HepG2 (cell line): ENCODE measurements around the gene PRSS8. TPM values are rescaled to one million over a fixed set of nuclear protein-coding genes. Genes with fewer than 3 reads are reported as not detected.
A peak's percentile ranks its signal among the peaks of the same experiment; 100 is the strongest.

Experiments
- ELF3 ChIP-seq: IDR thresholded peaks from 2 replicates; pipeline ENCODE4 v1.6.1; 2016; ENCODE audit warnings: missing genetic modification reagents, missing compliant biosample characterization
- GTF2F1 ChIP-seq: fragments of 150-350 bp; IDR thresholded peaks from 2 replicates; pipeline ENCODE4 v1.6.1; 2014; ENCODE audit warnings: low read length
- KLF16 ChIP-seq, 2 experiments: sonication (generic) in 1 of 2; formaldehyde crosslinking in 1 of 2; IDR thresholded peaks; 2 replicates each; pipeline versions ENCODE4 v1.6.1 to v1.8.0; 2016 to 2023; ENCODE audit warnings: missing genetic modification reagents in 2 of 2, missing compliant biosample characterization in 1 of 2
- MYC ChIP-seq: sonication (generic); formaldehyde crosslinking; IDR thresholded peaks from 2 replicates; pipeline ENCODE4 v1.9.0; 2021; ENCODE audit warnings: missing genetic modification reagents, borderline replicate concordance
- MZF1 ChIP-seq: sonication (generic); formaldehyde crosslinking; IDR thresholded peaks from 2 replicates; pipeline ENCODE4 v1.8.1; 2023; ENCODE audit warnings: mild to moderate bottlenecking, missing genetic modification reagents, borderline replicate concordance
- NCOA2 ChIP-seq: sonication (generic); formaldehyde crosslinking; IDR thresholded peaks from 2 replicates; pipeline ENCODE4 v1.8.0; 2022; ENCODE audit warnings: inconsistent platforms
- NFKBIZ ChIP-seq: IDR thresholded peaks from 2 replicates; pipeline ENCODE4 v1.6.1; 2018; ENCODE audit warnings: missing genetic modification reagents, missing compliant biosample characterization
- RARG ChIP-seq: sonication (generic); formaldehyde crosslinking; IDR thresholded peaks from 2 replicates; pipeline ENCODE4 v1.4.0; 2020; ENCODE audit warnings: low read depth, mild to moderate bottlenecking, missing genetic modification reagents
- RFX5 ChIP-seq: IDR thresholded peaks from 2 replicates; pipeline ENCODE4 v1.6.1; 2011; ENCODE audit warnings: low read depth, low read length, improper control_type of control experiment
- TAF1 ChIP-seq: sonication (generic); formaldehyde crosslinking; IDR thresholded peaks from 2 replicates; pipeline ENCODE4 v1.4.0; 2020; ENCODE audit warnings: missing genetic modification reagents
- XBP1 ChIP-seq: sonication (generic); formaldehyde crosslinking; IDR thresholded peaks from 2 replicates; pipeline ENCODE4 v1.5.0; 2020; ENCODE audit warnings: missing genetic modification reagents
- ZBTB21 ChIP-seq: sonication (generic); formaldehyde crosslinking; IDR thresholded peaks from 2 replicates; pipeline ENCODE4 v1.4.0; 2020; ENCODE audit warnings: missing genetic modification reagents
- ZNF263 ChIP-seq: sonication (generic); formaldehyde crosslinking; IDR thresholded peaks from 2 replicates; pipeline ENCODE4 v1.4.0; 2020; ENCODE audit warnings: missing genetic modification reagents
- ZNF34 ChIP-seq: sonication (generic); formaldehyde crosslinking; IDR thresholded peaks from 2 replicates; pipeline ENCODE4 v1.4.0; 2020; ENCODE audit warnings: mild to moderate bottlenecking, missing genetic modification reagents, borderline replicate concordance
- ZNF549 ChIP-seq: sonication (generic); formaldehyde crosslinking; IDR thresholded peaks from 2 replicates; pipeline ENCODE4 v1.5.0; 2020; ENCODE audit warnings: missing genetic modification reagents
- ZNF644 ChIP-seq: IDR thresholded peaks from 2 replicates; pipeline ENCODE4 v1.6.1; 2016; ENCODE audit warnings: low read depth
- ZNF724P ChIP-seq: sonication (generic); formaldehyde crosslinking; IDR thresholded peaks from 2 replicates; pipeline ENCODE4 v1.8.0; 2022; ENCODE audit warnings: missing genetic modification reagents, borderline replicate concordance
- ZSCAN20 ChIP-seq: sonication (generic); formaldehyde crosslinking; IDR thresholded peaks from 2 replicates; pipeline ENCODE4 v1.4.0; 2020; ENCODE audit warnings: missing genetic modification reagents, mild to moderate bottlenecking, borderline replicate concordance
- polyA plus RNA-seq, 8 experiments: library from polyadenylated mRNA; depleted of rRNA in 3 of 8; stranded (reverse) in 7 of 8; unstranded in 1 of 8; fragments of >200 nt; fragmentation: Illumina TruSeq in 4 of 8; extraction: Trizol in 4 of 8; gene quantifications; 2 replicates each; pipeline versions ENCODE4 v1.2.1 to v1.2.3, GENCODE V29; 2011 to 2016; ENCODE audit warnings: low read depth in 4 of 8, missing spikeins in 1 of 8, mixed read lengths in 1 of 8; ENCODE audit not compliant: insufficient read depth in 1 of 8
- total RNA-seq, 5 experiments: library from RNA; depleted of rRNA; stranded (reverse); fragments of >200 nt; fragmentation: Illumina TruSeq; extraction: Trizol; gene quantifications; 2 replicates each; pipeline ENCODE4 v1.2.3, GENCODE V29; 2016; ENCODE audit warnings: low read depth in 1 of 5
- TF ChIP-seq, protein P1 (sequence below): sonication (generic); formaldehyde crosslinking; IDR thresholded peaks from 2 replicates; pipeline ENCODE4 v1.4.0; 2020; ENCODE audit warnings: low read depth, mild to moderate bottlenecking, missing genetic modification reagents
- TF ChIP-seq, protein P2 (sequence below): sonication (generic); formaldehyde crosslinking; IDR thresholded peaks from 2 replicates; pipeline ENCODE4 v1.4.0; 2020; ENCODE audit warnings: missing genetic modification reagents
- TF ChIP-seq, protein P3 (sequence below): sonication (generic); formaldehyde crosslinking; IDR thresholded peaks from 2 replicates; pipeline ENCODE4 v1.4.0; 2020; ENCODE audit warnings: missing genetic modification reagents, borderline replicate concordance
- TF ChIP-seq, protein P4 (sequence below): sonication (generic); formaldehyde crosslinking; IDR thresholded peaks from 2 replicates; pipeline ENCODE4 v1.5.0; 2020; ENCODE audit warnings: mild to moderate bottlenecking, missing genetic modification reagents

Gene PRSS8
- total and polyA plus RNA-seq, 2 of the 13 experiments (the other 11 are each of a cell fraction or from before 2014, with no cell fraction given): 2.6 to 7.2 TPM

DNA sequence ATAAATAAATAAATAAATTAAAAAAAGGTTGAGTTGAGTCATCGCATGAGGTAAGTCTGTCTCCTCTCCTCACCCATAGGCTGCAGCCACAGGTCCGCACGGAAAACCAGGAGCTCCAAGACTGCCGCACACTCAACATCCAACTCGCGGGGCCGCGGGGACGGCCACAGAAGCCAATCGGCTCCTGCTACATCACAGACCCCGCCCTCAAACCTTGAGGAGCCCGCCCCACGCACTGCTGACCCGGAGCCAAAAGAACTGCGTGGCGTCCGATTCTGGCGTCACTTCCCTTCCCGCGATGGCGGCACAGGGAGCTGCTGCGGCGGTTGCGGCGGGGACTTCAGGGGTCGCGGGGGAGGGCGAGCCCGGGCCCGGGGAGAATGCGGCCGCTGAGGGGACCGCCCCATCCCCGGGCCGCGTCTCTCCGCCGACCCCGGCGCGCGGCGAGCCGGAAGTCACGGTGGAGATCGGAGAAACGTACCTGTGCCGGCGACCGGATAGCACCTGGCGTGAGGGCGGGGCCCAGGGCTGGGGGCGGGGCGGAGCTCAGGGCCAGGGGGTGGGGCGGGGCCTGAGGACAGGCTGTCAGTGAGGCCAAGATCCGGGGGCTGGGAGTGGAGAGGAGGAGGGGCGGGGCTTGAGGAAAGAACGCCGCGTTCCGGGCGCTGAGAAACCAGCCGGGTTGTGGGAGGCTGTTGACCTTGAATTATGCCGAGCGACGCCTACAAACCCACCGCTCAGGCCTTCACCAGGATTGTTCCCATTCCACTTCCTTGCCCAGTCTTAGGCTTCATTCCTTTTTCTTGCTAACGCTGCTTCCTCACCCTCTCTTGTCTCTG, 17.9 kb downstream of the PRSS8 start, which contains the start of gene KAT8 (continued):
- TF ChIP-seq, protein P1, sequence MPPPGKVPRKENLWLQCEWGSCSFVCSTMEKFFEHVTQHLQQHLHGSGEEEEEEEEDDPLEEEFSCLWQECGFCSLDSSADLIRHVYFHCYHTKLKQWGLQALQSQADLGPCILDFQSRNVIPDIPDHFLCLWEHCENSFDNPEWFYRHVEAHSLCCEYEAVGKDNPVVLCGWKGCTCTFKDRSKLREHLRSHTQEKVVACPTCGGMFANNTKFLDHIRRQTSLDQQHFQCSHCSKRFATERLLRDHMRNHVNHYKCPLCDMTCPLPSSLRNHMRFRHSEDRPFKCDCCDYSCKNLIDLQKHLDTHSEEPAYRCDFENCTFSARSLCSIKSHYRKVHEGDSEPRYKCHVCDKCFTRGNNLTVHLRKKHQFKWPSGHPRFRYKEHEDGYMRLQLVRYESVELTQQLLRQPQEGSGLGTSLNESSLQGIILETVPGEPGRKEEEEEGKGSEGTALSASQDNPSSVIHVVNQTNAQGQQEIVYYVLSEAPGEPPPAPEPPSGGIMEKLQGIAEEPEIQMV: peak; percentile 91; the same call in 1 of the 2 replicates
- TF ChIP-seq NFKBIZ (CRISPR knock-in tag) (peak; percentile 93), ZSCAN20 (0 out of 2 replicates have a peak, but pooled peaks have one; percentile 6), ELF3 (CRISPR knock-in tag) (peak; percentile 69), ZNF263 (CRISPR knock-in tag) (peak; percentile 60; the same call in 1 of the 2 replicates), RARG (CRISPR knock-in tag) (no peak), ZNF34 (0 out of 2 replicates have a peak, but pooled peaks have one; percentile 80), GTF2F1 (0 out of 2 replicates have a peak, but pooled peaks have one; percentile 53), ZNF549 (no peak), TAF1 (CRISPR knock-in tag) (peak; percentile 91), XBP1 (CRISPR knock-in tag) (no peak), RFX5 (no peak), KLF16 (CRISPR knock-in tag; IDR thresholded peaks at IDR 0.05) (peak in 1 of 2 experiments; percentile 94; a peak in 2 of 4 replicates), ZBTB21 (CRISPR knock-in tag) (peak; percentile 97), ZNF644 (no peak), MZF1 (CRISPR knock-in tag) (no peak), NCOA2 (CRISPR knock-in tag) (peak; percentile 36), MYC (CRISPR knock-in tag) (peak; percentile 79), ZNF724P (CRISPR knock-in tag) (no peak)
- TF ChIP-seq, protein P2, sequence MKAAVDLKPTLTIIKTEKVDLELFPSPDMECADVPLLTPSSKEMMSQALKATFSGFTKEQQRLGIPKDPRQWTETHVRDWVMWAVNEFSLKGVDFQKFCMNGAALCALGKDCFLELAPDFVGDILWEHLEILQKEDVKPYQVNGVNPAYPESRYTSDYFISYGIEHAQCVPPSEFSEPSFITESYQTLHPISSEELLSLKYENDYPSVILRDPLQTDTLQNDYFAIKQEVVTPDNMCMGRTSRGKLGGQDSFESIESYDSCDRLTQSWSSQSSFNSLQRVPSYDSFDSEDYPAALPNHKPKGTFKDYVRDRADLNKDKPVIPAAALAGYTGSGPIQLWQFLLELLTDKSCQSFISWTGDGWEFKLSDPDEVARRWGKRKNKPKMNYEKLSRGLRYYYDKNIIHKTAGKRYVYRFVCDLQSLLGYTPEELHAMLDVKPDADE (CRISPR knock-in tag): no peak
- TF ChIP-seq, protein P3, sequence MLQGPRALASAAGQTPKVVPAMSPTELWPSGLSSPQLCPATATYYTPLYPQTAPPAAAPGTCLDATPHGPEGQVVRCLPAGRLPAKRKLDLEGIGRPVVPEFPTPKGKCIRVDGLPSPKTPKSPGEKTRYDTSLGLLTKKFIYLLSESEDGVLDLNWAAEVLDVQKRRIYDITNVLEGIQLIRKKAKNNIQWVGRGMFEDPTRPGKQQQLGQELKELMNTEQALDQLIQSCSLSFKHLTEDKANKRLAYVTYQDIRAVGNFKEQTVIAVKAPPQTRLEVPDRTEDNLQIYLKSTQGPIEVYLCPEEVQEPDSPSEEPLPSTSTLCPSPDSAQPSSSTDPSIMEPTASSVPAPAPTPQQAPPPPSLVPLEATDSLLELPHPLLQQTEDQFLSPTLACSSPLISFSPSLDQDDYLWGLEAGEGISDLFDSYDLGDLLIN: no peak
- TF ChIP-seq, protein P4, sequence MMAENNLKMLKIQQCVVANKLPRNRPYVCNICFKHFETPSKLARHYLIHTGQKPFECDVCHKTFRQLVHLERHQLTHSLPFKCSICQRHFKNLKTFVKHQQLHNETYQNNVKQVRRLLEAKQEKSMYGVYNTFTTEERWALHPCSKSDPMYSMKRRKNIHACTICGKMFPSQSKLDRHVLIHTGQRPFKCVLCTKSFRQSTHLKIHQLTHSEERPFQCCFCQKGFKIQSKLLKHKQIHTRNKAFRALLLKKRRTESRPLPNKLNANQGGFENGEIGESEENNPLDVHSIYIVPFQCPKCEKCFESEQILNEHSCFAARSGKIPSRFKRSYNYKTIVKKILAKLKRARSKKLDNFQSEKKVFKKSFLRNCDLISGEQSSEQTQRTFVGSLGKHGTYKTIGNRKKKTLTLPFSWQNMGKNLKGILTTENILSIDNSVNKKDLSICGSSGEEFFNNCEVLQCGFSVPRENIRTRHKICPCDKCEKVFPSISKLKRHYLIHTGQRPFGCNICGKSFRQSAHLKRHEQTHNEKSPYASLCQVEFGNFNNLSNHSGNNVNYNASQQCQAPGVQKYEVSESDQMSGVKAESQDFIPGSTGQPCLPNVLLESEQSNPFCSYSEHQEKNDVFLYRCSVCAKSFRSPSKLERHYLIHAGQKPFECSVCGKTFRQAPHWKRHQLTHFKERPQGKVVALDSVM (CRISPR knock-in tag): no peak
